ENCODE measurements around the gene TEX28. TPM values are rescaled to one million over a fixed set of nuclear protein-coding genes. Genes with fewer than 3 reads are reported as not detected.
"Not testable (repeated sequence)": the region's sequence is repeated elsewhere in the genome, so short reads cannot be mapped to it uniquely, and the experiment has no call there.

The TEX28 gene
- total RNA-seq, 1 experiment from 2014 or later: not detected

DNA sequence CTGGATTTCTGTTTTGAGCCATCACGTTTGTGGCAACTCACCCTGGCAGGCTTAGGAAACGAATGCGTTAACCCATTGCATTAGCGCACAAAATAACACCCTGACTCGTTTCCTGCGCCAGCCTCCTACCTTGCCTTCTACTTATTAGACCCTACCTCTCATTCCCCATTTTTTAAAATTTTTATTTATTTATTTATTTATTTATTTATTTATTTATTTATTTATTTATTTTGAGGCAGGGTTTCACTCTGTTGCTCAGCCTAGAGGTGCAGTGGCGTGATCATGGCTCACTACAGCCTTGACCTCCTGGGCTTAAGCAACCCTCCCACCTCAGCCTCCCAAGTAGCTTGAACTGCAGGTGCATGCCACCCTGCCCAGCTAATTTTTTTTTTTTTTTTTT, 8.1 kb upstream of the TEX28 start:
- H3K9me3 ChIP-seq (replicated peaks); H3K27me3 ChIP-seq; DNase-seq; H3K4me1 ChIP-seq; H3K27ac ChIP-seq; H3K4me3 ChIP-seq; H3K36me3 ChIP-seq: not testable (repeated sequence)

DNA sequence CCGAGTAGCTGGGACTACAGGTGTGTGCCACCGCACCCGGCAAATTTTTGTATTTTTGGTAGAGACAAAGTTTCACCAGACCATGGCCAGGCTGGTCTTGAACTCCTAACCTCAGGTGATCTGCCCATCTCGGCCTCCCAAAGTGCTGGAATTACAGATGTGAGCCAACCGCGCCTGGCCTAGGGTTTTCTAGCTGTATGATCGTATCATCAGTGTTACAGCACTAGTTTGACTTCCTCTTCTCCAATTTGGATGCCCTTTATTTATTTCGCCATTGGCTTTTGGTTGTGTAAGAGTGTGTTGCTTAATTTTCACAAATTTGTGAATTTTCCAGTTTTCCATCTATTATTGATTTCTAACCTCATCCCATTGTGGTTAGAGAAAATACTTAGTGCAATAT, 5.9 kb upstream of the TEX28 start:
- Histone ChIP-seq H3K27ac (no peak overlapping the region), H3K4me3 (no peak overlapping the region), H3K36me3 (no peaks in the 10 kb centered on the region), H3K9me3 (replicated peaks) (no peaks in the 10 kb centered on the region), H3K27me3 (no peaks in the 10 kb centered on the region), H3K4me1 (no peaks in the 10 kb centered on the region)
- no peak for DNase-seq

GRCh38 chrX:154298312-154298711, 3.4 kb upstream of the TEX28 start:
- H3K27ac ChIP-seq: no peak overlapping the region

DNA sequence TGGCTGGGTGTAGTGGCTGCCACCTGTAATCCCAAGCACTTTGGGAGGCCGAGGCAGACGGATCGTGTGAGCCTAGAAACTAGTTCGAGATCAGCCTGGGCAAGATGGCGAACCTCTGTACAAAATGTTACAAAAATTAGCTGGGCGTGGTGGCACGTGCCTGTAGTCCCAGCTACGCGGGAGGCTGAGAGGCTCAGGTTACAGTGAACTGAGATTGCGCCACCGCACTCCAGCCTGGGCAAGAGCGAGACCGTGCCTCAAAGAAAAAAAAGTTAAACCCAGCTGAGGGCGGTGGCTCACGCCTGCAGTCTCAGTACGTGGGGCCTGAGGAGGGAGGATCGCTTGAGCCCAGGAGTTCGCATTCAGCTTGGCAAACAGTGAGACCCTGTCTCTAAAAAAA, 1.8 kb upstream of the TEX28 start:
- H3K4me3 ChIP-seq: no peak overlapping the region
- no peaks in the 10 kb centered on the region for H3K4me1 ChIP-seq
- DNase-seq: no peak
- H3K36me3 ChIP-seq: no peaks in the 10 kb centered on the region
- H3K9me3 ChIP-seq (replicated peaks): no peaks in the 10 kb centered on the region
- H3K27ac ChIP-seq: no peak overlapping the region
- no peaks in the 10 kb centered on the region for H3K27me3 ChIP-seq

More at GRCh38 chrX:154298312-154298711, 3.4 kb upstream of the TEX28 start:
- Histone ChIP-seq H3K4me1 (no peaks in the 10 kb centered on the region), H3K4me3 (no peak overlapping the region), H3K27me3 (no peaks in the 10 kb centered on the region), H3K36me3 (no peaks in the 10 kb centered on the region), H3K9me3 (replicated peaks) (no peaks in the 10 kb centered on the region)
- DNase-seq: no peak

DNA sequence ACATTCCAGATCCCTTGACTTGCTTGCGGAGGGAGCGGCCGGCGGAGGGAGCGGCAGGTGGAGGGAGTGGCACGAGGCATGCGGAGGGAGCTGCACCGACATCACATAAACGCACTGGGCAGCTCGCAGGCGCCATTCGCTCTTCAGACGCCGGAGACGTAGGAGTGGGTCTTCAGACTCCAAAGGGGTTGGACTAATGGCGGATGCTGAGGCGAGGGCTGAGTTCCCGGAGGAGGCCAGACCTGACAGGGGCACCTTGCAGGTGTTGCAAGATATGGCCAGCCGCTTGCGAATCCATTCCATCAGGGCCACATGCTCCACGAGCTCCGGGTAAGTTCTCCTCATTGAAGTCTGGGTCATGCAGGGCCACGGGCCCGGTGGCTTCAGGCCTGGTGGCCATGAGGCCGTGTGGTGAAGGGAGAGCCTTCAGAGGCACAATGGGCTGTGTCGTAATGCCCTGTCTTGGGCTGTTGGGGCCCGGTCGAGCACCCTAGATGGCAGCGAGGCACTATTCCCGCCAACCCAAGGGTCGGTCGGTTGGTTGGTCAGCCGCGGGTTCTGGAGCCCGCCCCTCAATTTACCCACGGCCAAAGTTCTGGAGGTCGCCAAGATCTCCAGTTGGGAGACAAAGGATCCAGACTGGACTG, 863 bp upstream of the TEX28 start, which contains the start of gene TKTL1:
Gene TKTL1, plus strand, starts transcription at position 132 of the 647 bp plus-strand sequence. Its CDS starts 65 bp downstream, at position 197.
- Histone ChIP-seq H3K36me3 (no peaks in the 10 kb centered on the region), H3K27me3 (no peaks in the 10 kb centered on the region), H3K9me3 (replicated peaks) (no peaks in the 10 kb centered on the region), H3K4me3 (no peak within 1 kb of the TSS), H3K4me1 (no peaks in the 10 kb centered on the region), H3K27ac (no peak within 1 kb of the TSS)
- no peak for DNase-seq

- not testable (repeated sequence) for DNase-seq; H3K4me3 ChIP-seq; H3K9me3 ChIP-seq (replicated peaks); H3K4me1 ChIP-seq; H3K36me3 ChIP-seq; H3K27me3 ChIP-seq; H3K27ac ChIP-seq
Observed at GRCh38 chrX:154286406-154286805, 8.5 kb downstream of the TEX28 start.

DNA sequence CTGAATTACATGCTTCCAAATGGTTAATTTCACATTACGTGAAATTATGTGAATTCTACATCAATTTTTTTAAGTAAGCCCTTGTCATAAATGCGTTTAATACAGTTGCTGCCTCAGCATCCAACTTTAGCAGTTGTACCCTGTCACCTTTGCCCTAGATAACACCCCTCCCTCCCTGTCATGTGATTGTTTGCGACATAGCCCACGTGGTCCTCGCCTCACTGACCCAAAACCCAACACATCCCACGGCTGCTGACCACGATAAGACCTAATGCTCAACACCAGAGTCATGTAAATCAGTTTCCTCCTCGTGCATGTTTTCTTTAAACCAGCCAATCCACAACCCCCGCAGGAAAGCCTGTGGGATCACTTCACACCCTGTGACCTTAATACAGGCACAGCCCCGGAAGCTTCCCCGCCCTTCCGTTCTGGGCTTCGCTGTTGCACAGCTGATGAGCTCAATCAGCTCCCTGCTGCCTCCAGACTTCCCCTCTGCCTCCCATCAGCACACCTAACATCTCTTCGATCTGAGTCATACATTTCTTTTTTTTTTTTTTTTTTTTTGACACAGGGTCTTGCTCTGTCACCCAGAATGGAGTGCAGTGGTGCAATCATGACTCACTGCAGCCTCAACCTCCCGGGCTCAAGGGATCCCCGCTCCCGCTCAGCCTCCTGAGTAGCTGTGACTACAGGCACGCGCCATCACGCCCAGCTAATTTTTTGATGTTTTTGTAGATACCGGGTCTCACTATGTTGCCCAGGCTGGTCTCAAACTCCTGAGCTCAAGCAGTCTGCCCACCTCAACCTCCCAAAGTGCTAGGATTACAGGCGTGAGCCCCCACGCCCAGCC, 10.2 kb downstream of the TEX28 start:
- H3K27ac ChIP-seq; H3K9me3 ChIP-seq (replicated peaks); H3K27me3 ChIP-seq; DNase-seq; H3K4me1 ChIP-seq; H3K36me3 ChIP-seq; H3K4me3 ChIP-seq: not testable (repeated sequence)

DNA sequence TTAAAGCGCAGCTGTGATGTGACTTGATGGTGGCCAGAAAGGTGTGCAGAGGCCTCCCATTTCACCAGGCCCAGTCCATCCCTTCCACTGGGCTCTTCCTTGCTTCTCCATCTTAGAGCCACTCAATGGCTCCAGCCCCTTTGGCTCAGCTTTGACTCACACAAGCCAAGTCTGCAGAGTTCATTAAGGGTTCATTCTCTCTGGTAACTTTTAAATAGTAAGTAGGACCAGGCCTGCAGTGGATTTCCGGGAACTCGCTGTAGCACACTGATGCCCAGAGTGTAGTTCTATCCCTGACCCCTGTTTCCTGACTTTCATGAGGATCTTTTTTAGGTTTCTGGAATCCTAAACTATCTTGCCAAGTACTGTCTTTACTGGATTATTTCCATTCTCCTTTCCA, 25.7 kb downstream of the TEX28 start:
- not testable (repeated sequence) for H3K36me3 ChIP-seq; H3K4me3 ChIP-seq; H3K9me3 ChIP-seq (replicated peaks); H3K4me1 ChIP-seq; DNase-seq; H3K27me3 ChIP-seq; H3K27ac ChIP-seq

DNA sequence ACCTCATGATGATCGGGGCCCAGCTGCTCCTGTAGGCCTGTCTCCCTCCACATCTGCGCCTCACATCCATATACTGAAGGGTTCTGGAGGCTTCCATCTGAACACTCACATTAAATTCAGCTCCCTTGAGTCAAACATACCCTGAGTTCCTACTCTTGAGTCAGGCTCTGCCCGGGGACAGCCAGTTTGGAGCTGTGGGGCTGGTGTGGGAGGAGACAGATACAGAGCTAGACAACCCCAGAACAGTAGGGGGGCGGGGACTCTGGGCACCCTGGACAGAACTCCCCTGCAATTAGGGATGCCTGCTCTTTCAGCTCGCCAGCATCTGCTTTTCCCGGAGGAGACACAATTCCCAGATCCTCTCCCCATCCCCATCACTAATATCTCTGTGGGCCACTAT, 31.9 kb downstream of the TEX28 start:
- not testable (repeated sequence) for H3K36me3 ChIP-seq; H3K27me3 ChIP-seq; H3K4me3 ChIP-seq; H3K9me3 ChIP-seq (replicated peaks); DNase-seq; H3K4me1 ChIP-seq; H3K27ac ChIP-seq

DNA sequence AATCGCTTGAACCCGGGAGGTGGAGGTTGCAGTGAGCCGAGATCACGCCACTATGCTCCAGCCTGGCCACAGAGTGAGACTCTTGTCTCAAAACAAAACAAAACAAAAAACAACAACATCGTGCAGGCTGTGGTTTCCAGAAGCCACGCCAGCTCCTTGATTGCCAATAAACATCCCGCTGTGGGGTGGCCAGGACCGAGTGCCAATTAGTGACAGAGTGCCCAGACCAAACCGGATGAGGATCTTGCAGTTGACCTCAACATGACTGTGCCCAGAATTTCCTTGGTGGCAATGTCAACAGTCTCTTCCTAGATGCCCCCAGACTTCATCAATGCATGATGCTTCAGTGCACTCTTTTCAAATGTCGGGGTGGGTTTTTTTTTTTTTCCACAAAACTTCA, 36.2 kb downstream of the TEX28 start:
- H3K4me1 ChIP-seq; H3K27ac ChIP-seq; DNase-seq; H3K36me3 ChIP-seq; H3K27me3 ChIP-seq; H3K9me3 ChIP-seq (replicated peaks); H3K4me3 ChIP-seq: not testable (repeated sequence)

DNA sequence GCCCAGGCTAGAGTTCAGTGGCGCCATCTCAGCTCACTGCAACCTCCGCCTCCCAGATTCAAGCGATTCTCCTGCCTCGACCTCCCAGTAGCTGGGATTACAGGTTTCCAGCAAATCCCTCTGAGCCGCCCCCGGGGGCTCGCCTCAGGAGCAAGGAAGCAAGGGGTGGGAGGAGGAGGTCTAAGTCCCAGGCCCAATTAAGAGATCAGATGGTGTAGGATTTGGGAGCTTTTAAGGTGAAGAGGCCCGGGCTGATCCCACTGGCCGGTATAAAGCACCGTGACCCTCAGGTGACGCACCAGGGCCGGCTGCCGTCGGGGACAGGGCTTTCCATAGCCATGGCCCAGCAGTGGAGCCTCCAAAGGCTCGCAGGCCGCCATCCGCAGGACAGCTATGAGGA, 37.6 kb downstream of the TEX28 start, which contains the start of gene OPN1MW3:
Gene OPN1MW3, plus strand, starts transcription at position 301 of the 400 bp plus-strand sequence. Its CDS starts 38 bp downstream, at position 339.
- H3K4me1 ChIP-seq; DNase-seq; H3K4me3 ChIP-seq; H3K9me3 ChIP-seq (replicated peaks); H3K27ac ChIP-seq; H3K36me3 ChIP-seq; H3K27me3 ChIP-seq: not testable (repeated sequence)

- DNase-seq: not testable (repeated sequence)
Observed at GRCh38 chrX:154248076-154248475, 46.8 kb downstream of the TEX28 start.

GRCh38 chrX:154247377-154248045, 47.4 kb downstream of the TEX28 start:
- H3K27me3 ChIP-seq; H3K4me1 ChIP-seq; H3K27ac ChIP-seq; DNase-seq; H3K36me3 ChIP-seq; H3K9me3 ChIP-seq (replicated peaks); H3K4me3 ChIP-seq: not testable (repeated sequence)

More at GRCh38 chrX:154248076-154248475, 46.8 kb downstream of the TEX28 start:
- H3K36me3 ChIP-seq; H3K4me1 ChIP-seq; H3K27ac ChIP-seq; H3K27me3 ChIP-seq; H3K9me3 ChIP-seq (replicated peaks); H3K4me3 ChIP-seq: not testable (repeated sequence)

GRCh38 chrX:154239982-154240503, 54.9 kb downstream of the TEX28 start:
- not testable (repeated sequence) for H3K27me3 ChIP-seq; H3K27ac ChIP-seq; H3K4me3 ChIP-seq; H3K9me3 ChIP-seq (replicated peaks); H3K36me3 ChIP-seq; H3K4me1 ChIP-seq; DNase-seq

DNA sequence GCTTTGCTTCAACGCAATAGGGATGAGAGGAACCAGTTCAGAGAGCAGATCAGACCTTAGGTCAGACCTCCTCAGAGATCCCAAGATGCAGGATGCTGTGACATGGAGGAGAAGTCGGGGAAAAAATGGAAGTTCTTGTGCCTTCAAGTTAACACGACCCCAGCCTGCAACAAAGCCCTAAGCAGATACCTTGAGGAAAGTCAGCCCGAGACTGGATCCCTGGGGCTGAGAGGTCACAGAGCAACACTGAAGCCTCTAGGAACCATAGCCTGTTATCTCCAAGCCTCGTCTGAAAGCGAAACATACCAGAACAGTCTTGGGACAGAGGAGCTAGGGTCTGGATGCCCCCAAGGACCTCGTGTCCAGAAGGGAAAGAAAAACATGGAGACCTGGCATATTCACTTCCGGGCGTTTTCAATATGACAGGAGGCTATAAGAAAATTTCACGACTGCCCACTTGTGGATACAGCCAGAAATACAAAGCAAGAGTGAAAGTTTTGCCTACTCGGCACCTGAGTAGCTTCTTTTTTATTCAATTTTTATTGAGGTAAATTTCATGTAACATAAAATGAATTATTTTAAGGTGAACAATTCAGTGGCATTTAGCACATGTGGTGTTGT, 55.9 kb downstream of the TEX28 start:
- not testable (repeated sequence) for H3K4me1 ChIP-seq; H3K36me3 ChIP-seq; H3K4me3 ChIP-seq; H3K27me3 ChIP-seq; H3K9me3 ChIP-seq (replicated peaks); H3K27ac ChIP-seq; DNase-seq

Data from SJCRH30 (cell line).